GM18909 (cell line): ENCODE results near the gene NAA16.

Experiments
- ATAC-seq: cut with Tn5 transposase; IDR thresholded peaks from one replicate; pipeline ENCODE4 v1.9.1; 2021; ENCODE audit warnings: mild to moderate bottlenecking; ENCODE audit not compliant: unreplicated experiment, poor library complexity

NAA16 gene

GRCh38 chr13:41302743-41303142, 8.3 kb upstream of the NAA16 start:
- ATAC-seq = no peak

GRCh38 chr13:41304551-41304950, 6.5 kb upstream of the NAA16 start:
- no peak for ATAC-seq

DNA sequence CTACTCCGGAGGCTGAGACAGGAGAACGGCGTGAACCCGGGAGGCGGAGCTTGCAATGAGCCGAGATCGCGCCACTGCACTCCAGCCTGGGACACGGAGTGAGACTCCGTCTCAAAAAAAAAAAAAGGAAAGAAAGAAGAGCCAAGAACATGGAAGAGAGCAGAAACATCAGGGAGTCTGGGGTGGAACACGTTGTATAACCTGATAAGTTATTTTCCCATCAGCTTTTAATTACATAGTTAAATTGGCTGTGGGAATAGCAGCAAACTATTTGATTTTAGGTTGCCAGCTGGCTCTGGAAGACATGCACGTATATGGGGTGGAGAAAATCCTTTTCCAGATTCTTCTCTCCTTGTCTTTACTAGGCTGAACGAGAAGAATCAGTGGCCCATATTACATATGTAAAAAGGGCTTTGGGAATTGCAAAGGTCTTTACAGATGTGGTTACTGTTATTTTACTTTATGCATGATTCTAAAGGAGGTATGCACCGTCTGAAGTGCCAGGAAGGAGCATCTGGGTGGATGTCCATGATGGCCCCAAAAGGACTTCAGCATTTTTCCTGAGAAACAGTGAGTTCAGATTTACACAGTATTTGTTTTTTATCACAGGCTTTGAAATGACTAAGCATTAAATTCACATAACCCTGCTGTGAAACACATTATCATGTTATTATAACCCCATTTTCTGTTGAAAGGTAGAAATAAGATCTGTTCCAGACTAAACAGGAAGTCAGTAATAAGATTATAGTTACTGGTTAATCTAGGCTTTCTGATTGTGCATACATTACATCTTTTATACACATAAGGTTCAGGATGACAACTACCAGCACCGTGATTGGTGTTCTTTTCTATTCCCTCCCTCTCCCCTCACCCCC, 4.6 kb upstream of the NAA16 start:
- ATAC-seq = no peak

DNA sequence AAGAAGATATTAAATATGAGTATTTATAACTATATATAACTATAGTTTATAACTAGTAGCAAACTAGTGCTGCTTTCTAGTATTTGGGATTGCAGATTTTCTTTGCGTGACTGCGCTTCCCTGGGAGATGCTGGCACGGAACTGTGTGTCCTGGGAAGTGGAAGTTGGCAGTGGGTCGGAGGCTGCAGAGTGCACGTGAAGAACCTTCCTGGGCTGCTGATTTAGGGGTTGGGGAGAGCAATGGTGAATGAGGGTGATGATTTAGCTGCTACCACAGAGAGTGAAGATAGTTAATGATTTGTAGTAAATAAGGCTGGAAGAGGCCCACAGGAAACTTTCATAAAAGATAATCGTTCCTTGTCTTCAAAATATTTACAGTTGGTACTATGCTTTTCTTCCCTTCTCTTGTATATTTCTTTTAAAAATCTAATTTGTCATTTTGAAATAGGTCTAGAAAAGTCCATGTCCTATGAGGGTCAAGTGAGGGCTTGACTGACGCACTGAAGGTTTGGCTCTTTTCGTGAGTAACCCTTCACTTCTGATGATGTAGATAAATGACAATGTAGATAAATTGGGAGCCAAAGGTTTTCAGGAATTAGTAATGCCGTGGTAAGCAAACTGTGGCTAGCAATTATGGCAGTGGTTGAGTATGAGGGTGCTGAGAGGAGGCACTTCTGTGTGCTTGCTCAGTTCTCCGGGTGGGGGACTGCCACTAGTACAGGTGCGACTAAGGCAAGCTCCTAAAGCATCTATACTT, 3.0 kb upstream of the NAA16 start:
- no peak for ATAC-seq

DNA sequence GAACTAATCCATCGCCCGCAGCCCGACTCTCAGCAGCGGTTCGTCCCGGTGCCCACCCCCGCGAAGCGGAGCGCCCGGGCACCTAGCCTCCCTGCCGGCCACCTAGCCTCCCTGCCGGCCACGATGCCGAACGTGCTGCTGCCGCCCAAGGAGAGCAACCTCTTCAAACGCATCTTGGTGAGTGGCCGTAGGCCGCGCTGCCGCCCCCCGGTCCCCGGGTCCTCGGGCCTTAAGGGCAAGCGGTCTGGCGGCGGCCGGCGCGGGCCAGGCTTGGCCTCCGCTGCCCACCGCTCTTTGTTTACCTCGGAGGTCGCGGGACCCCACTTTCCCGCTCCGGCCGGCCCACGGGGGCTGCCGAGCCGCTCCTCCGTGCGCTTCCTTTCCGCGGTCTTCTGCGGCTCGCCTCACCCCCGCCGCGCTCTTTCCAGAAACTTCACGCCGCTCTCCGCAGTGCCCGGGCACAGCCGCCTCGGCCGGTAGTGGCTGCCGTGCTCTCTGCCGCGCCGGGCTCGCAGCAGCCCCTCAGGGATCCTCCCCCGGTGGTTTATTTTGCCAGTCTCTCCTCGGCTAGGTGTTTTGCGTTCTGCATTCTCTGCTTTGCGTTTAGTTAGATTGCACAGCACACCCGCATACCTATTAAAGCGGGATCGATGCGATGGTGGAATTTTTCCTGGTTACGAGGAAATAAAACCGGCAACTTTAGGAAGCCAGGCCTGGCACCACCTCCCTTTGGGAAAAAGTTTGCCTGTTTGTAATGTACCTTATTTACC, 524 bp downstream of the NAA16 start:
- peak; percentile 52 for ATAC-seq

GRCh38 chr13:41312176-41312500, 1.1 kb downstream of the NAA16 start:
- ATAC-seq = no peak

GRCh38 chr13:41313117-41313516, 2.0 kb downstream of the NAA16 start:
- no peak for ATAC-seq

GRCh38 chr13:41313659-41314197, 2.7 kb downstream of the NAA16 start:
- no peak for ATAC-seq

- ATAC-seq = no peak
Observed at GRCh38 chr13:41315443-41316047, 4.5 kb downstream of the NAA16 start.

GRCh38 chr13:41317243-41317642, 6.2 kb downstream of the NAA16 start:
- no peak for ATAC-seq

GRCh38 chr13:41325752-41326151, 14.7 kb downstream of the NAA16 start:
- ATAC-seq = no peak

DNA sequence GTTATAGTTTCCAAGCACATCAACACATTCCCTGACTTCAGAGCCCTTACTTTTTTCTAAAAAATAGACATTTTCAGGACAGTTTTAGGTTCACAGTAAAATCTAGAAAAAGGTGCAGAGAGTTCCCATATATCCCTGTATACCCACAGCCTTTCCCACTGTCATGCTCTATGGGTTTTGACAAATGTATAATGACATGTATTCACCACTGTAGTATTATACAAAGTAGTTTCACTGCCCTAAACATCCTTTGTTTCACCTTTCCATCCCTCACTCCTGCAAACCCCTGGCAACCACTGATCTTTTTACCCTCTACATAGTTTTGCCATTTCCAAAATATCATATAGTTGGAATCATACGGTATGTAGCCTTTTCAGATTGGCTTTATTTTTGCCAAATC, 15.6 kb downstream of the NAA16 start:
- peak; percentile 54 for ATAC-seq

GRCh38 chr13:41327994-41328790, 17.1 kb downstream of the NAA16 start:
- no peak for ATAC-seq

GRCh38 chr13:41332829-41333228, 21.8 kb downstream of the NAA16 start:
- ATAC-seq = no peak

DNA sequence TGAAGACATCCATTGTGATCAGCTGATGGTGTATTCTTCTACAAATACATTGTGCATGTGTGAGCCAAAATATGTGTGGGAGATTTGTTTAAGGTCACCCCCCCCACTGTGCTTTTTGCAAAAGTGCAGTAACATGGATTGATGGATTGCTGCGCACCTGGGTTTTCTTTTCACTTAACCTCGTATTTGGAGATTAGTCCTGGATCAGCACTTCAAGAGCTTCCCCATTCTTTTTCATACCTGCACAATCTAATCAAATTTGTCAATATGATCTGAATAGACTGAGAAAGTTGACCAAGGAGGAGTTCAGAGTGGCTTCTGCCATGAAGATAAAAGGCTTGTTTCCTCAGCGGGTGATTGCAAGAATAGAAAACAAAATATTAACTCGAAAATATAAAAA, 23.7 kb downstream of the NAA16 start:
- no peak for ATAC-seq

DNA sequence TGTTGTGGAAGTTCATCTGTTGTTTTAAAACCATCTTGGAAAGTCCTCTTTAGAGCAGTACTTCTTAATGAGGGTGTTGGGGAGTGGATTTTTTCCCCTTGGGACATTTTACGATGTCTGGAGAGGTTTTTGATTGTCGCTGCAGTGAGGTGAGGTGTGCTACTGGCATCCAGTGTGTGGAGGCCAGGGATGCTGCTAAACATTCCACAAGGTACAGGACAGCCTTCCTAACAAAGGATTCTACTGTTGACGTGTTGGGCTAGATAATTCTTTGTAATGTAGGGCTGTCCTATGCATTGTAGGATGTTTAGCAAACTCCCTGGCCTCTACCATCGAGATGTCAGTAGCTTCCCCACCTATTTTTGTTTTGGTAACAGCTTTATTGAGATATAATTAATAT, 33.3 kb downstream of the NAA16 start:
- ATAC-seq = no peak

DNA sequence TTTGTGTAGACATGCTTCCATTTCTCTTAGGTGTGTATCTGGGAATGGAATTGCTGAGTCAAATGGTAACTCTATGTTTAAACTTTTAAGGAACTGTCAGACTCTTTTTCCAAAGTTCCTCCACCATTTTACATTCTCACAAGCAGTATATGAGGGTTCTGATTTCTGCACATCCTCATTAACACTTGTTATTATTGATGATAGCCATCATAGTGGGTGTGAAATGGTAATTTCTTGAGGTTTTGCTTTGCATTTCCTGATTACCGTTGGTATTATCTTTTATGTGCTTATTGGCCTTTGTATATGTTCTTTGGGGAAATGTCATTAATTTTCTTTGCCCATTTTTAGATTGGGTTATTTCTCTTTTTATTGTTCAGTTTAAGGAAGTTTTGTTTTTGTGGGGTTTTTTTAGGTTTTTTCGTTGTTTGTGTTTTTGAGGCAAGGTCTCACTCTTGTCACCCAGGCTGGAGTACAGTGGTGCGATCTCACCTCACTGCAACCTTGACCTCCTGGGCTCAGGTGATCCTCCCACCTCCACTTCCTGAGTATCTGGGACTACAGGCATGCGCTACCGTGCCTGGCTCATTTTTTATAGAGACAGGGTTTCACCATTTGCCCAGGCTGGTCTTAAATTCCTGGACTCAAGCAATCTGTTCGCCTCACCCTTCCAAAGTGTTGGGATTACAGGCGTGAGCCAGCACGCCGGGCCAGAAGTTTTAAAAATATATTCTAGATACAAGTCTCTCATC, 34.3 kb downstream of the NAA16 start:
- no peak for ATAC-seq

DNA sequence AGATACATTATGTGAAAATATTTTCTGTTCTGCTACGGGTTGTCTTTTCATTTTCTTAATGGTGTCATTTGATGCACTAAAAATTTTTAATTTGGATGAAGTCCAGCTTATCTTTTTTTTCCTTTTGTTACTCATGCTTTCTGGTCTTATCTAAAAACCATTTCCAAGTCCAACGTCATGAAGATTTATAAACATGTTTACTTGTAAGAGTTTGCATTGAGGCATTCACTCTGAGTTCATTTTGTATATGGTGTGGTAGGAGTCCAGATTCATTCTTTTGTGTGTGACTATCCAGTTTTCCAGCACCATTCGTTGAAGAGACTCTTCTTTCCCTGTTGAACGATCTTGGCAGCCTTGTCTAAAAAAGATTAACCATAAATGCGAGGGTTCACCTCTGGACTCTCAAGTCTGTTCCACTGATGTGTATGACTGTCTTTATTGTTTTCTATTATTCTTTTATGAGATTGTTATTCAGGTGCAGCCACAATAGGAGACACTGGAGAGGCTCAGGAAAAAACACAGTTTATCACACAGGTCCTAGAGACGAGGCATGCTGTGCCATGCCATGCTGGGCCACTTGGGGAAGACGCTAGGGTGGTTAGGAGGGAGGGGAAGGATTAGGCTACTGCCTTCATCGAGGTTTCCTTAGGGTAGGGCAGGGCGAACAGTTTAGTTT, 35.0 kb downstream of the NAA16 start:
- ATAC-seq = no peak
